B cell (primary cell): ENCODE data around the gene CDC34. TPM values are rescaled to one million over a fixed set of nuclear protein-coding genes. Genes with fewer than 3 reads are reported as not detected.

Experiments
- ATAC-seq: fragments of 200-7000 bp; cut with Tn5 transposase; one replicate; pipeline ENCODE4 v1.10.0; 2021; ENCODE audit warnings: low read depth, mild to moderate bottlenecking, moderate number of reproducible peaks, moderate library complexity
- CTCF ChIA-PET: fragments of 350-600 bp; sonication (Branson Sonifier 250); formaldehyde crosslinking; loops from one replicate; lab custom pipeline; 2021; ENCODE audit warnings: antibody characterized with exemption, inconsistent platforms; lab: Charles Lee
- POLR2A ChIA-PET: fragments of 350-600 bp; sonication (Branson Sonifier 250); formaldehyde crosslinking; loops from one replicate; lab custom pipeline; 2021; ENCODE audit warnings: antibody characterized with exemption; lab: Charles Lee
- DNase-seq: peaks from one replicate; pipeline ENCODE4 v3.0.0; 2013
- H2AFZ ChIP-seq: 2 replicates; pipeline ENCODE4 v1.6.1; 2012; ENCODE audit warnings: mild to moderate bottlenecking, low read depth, low read length; ENCODE audit not compliant: insufficient read depth, poor library complexity, severe bottlenecking
- H3K27ac ChIP-seq, 2 donors: 1 replicate in 1 of 2; 2 replicates in 1 of 2; pipeline ENCODE4 v1.5.1; 2012 to 2013; ENCODE audit warnings: low read length in 2 of 2, mild to moderate bottlenecking in 2 of 2, moderate library complexity in 1 of 2
- H3K27me3 ChIP-seq, 4 experiments: fragments of 200-600 bp in 1 of 4; sonication (generic) in 1 of 4; replicated peaks in 1 of 4; 1 replicate in 2 of 4; 2 replicates in 2 of 4; pipeline versions ENCODE4 v1.6.1 to v1.7.0; 2013 to 2016; ENCODE audit warnings: low read length in 3 of 4, mild to moderate bottlenecking in 2 of 4, mixed read lengths in 1 of 4, moderate library complexity in 1 of 4; ENCODE audit not compliant: insufficient read depth in 4 of 4, control insufficient read depth in 3 of 4; ENCODE audit errors: control extremely low read depth in 1 of 4
- H3K36me3 ChIP-seq, 2 experiments: replicated peaks in 1 of 2; 1 replicate in 1 of 2; 2 replicates in 1 of 2; pipeline versions ENCODE4 v1.6.1 to v1.7.1; 2013; ENCODE audit warnings: low read length in 1 of 2; ENCODE audit not compliant: insufficient read depth in 2 of 2, control insufficient read depth in 1 of 2; ENCODE audit errors: control extremely low read depth in 1 of 2, extremely low read depth in 1 of 2
- H3K4me1 ChIP-seq, 2 donors: fragments of 200-600 bp in 1 of 2; sonication (generic) in 1 of 2; 1 replicate in 1 of 2; 2 replicates in 1 of 2; pipeline versions ENCODE4 v1.5.1 to v1.6.1; 2013 to 2017; ENCODE audit warnings: low read length in 2 of 2; ENCODE audit not compliant: control insufficient read depth in 2 of 2, insufficient read depth in 2 of 2
- H3K4me2 ChIP-seq: replicated peaks from 2 replicates; pipeline ENCODE3; 2012; ENCODE audit warnings: mild to moderate bottlenecking, low read depth, low read length; ENCODE audit not compliant: poor library complexity, severe bottlenecking
- H3K4me3 ChIP-seq, 5 experiments: fragments of 200-600 bp in 1 of 5; sonication (generic) in 1 of 5; 1 replicate in 3 of 5; 2 replicates in 2 of 5; pipeline versions ENCODE4 v1.5.1 to v1.7.0; 2011 to 2016; ENCODE audit warnings: low read length in 4 of 5, mild to moderate bottlenecking in 4 of 5, low read depth in 2 of 5, control low read depth in 1 of 5, moderate library complexity in 1 of 5; ENCODE audit not compliant: insufficient read depth in 1 of 5; ENCODE audit errors: control extremely low read depth in 1 of 5, extremely low read depth in 1 of 5
- H3K79me2 ChIP-seq: fragments of 200-600 bp; sonication (generic); one replicate; pipeline ENCODE4 v1.6.0; 2016; ENCODE audit warnings: low read length; ENCODE audit not compliant: control insufficient read depth, insufficient read depth
- H3K9ac ChIP-seq: fragments of 200-600 bp; sonication (generic); 2 replicates; pipeline ENCODE4 v1.6.1; 2017; ENCODE audit warnings: mild to moderate bottlenecking, low read length, moderate library complexity
- H3K9me3 ChIP-seq, 3 donors: one replicate each; pipeline versions ENCODE4 v1.6.1 to v1.7.1; 2013; ENCODE audit warnings: low read length in 2 of 3; ENCODE audit not compliant: control insufficient read depth in 2 of 3, insufficient read depth in 1 of 3; ENCODE audit errors: control extremely low read depth in 1 of 3
- H4K20me1 ChIP-seq: 2 replicates; pipeline ENCODE4 v1.6.0; 2012; ENCODE audit warnings: mild to moderate bottlenecking, low read length; ENCODE audit not compliant: insufficient read depth, control insufficient read depth, poor library complexity, severe bottlenecking
- H3K27ac Mint-ChIP-seq: one replicate; pipeline ENCODE4 v1.8.0; 2021; ENCODE audit warnings: mixed read lengths
- H3K27me3 Mint-ChIP-seq: one replicate; pipeline ENCODE4 v1.8.0; 2021; ENCODE audit warnings: mixed read lengths
- H3K4me1 Mint-ChIP-seq: one replicate; pipeline ENCODE4 v1.8.0; 2021; ENCODE audit warnings: mixed read lengths
- H3K4me3 Mint-ChIP-seq: one replicate; pipeline ENCODE4 v1.8.0; 2021; ENCODE audit warnings: mixed read lengths
- H3K9me3 Mint-ChIP-seq: one replicate; pipeline ENCODE4 v1.8.0; 2022; ENCODE audit warnings: mixed read lengths; ENCODE audit not compliant: insufficient read depth
- EZH2 ChIP-seq: IDR thresholded peaks from 2 replicates; pipeline ENCODE4 v1.6.1; 2012; ENCODE audit warnings: borderline replicate concordance, low read depth, mild to moderate bottlenecking, moderate library complexity, low read length; ENCODE audit not compliant: insufficient read depth, poor library complexity, severe bottlenecking
- WGBS: methylation state at CpG from one replicate; pipeline ENCODE4 v1.1.5; 2013; ENCODE audit warnings: missing lambda C conversion rate; ENCODE audit not compliant: insufficient coverage; 5-methylcytosine and 5-hydroxymethylcytosine counted together
- intact Hi-C: fragments of 100-400 bp; cut with micrococcal nuclease; formaldehyde crosslinking; loops from one replicate; pipeline ENCODE4 v1.10.0; 2022
- polyA plus RNA-seq: library from polyadenylated mRNA; depleted of rRNA; stranded (reverse); fragments of >200 nt; gene quantifications from 2 replicates; pipeline ENCODE4 v1.2.3, GENCODE V29; 2012
- total RNA-seq, 2 donors: library from RNA; stranded (reverse); fragments of 120-200 nt in 1 of 2; gene quantifications; 1 replicate in 1 of 2; 2 replicates in 1 of 2; pipeline versions ENCODE4 v1.2.3 to v1.2.4, GENCODE V29; 2013 to 2022
- TF ChIP-seq, protein P1 (sequence below): fragments of 200-600 bp; IDR thresholded peaks from one replicate; pipeline ENCODE4 v1.8.0; 2022; ENCODE audit warnings: antibody characterized with exemption, mild to moderate bottlenecking

CDC34 gene
- total and polyA plus RNA-seq, 2 donors (not counting 1 experiment from before 2014, with no cell fraction given) = 26.9 to 28.4 TPM

DNA sequence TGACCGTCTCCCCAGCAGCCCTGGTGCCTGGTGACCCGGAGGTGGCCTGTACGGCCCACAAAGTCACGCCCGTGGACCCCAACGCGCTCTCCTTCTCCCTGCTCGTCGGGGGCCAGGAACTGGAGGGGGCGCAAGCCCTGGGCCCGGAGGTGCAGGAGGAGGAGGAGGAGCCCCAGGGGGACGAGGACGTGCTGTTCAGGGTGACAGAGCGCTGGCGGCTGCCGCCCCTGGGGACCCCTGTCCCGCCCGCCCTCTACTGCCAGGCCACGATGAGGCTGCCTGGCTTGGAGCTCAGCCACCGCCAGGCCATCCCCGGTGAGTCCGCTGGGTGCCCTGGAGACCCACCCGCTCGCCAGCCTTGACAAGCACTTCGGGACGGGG is 33.1 kb upstream of the CDC34 start:
- Histone ChIP-seq H3K9me3 (peaks cover 0 to 35% (median 0%) of the 10 kb centered on the region in 3 donors), H3K4me1 (peaks cover 16 to 22% of the 10 kb centered on the region in 2 donors), H3K79me2 (no peaks in the 10 kb centered on the region), H3K27me3 (peaks cover 0 to 46% (median 14%) of the 10 kb centered on the region in 4 experiments), H3K27ac (no peak overlapping the region), H3K36me3 (no peaks in the 10 kb centered on the region), H3K4me3 (no peak overlapping the region), H3K9ac (no peak overlapping the region), H4K20me1 (no peaks in the 10 kb centered on the region), H2AFZ (no peak overlapping the region), H3K4me2 (peak overlapping the region; percentile 50)
- Mint-ChIP-seq H3K9me3 (peaks cover 2% of the 10 kb centered on the region), H3K27ac (no peak overlapping the region), H3K27me3 (peaks cover 12% of the 10 kb centered on the region), H3K4me1 (peaks cover 10% of the 10 kb centered on the region), H3K4me3 (no peak overlapping the region)
- intact Hi-C loops = no loop called here
- TF ChIP-seq, protein P1, sequence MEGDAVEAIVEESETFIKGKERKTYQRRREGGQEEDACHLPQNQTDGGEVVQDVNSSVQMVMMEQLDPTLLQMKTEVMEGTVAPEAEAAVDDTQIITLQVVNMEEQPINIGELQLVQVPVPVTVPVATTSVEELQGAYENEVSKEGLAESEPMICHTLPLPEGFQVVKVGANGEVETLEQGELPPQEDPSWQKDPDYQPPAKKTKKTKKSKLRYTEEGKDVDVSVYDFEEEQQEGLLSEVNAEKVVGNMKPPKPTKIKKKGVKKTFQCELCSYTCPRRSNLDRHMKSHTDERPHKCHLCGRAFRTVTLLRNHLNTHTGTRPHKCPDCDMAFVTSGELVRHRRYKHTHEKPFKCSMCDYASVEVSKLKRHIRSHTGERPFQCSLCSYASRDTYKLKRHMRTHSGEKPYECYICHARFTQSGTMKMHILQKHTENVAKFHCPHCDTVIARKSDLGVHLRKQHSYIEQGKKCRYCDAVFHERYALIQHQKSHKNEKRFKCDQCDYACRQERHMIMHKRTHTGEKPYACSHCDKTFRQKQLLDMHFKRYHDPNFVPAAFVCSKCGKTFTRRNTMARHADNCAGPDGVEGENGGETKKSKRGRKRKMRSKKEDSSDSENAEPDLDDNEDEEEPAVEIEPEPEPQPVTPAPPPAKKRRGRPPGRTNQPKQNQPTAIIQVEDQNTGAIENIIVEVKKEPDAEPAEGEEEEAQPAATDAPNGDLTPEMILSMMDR = no peak
- no peak for TF ChIP-seq EZH2
- ATAC-seq (no peak), DNase-seq (no peak)
- ChIA-PET POLR2A (no interaction called here), CTCF (interaction anchor here (0.8 to 1.6 kb wide), 2 partner anchors 10 to 12 kb away, joined by 3 to 5 read pairs; no protein-coding TSS in a partner anchor)
- 10% methylated on average over 25 of the region's 26 CpGs for WGBS

DNA sequence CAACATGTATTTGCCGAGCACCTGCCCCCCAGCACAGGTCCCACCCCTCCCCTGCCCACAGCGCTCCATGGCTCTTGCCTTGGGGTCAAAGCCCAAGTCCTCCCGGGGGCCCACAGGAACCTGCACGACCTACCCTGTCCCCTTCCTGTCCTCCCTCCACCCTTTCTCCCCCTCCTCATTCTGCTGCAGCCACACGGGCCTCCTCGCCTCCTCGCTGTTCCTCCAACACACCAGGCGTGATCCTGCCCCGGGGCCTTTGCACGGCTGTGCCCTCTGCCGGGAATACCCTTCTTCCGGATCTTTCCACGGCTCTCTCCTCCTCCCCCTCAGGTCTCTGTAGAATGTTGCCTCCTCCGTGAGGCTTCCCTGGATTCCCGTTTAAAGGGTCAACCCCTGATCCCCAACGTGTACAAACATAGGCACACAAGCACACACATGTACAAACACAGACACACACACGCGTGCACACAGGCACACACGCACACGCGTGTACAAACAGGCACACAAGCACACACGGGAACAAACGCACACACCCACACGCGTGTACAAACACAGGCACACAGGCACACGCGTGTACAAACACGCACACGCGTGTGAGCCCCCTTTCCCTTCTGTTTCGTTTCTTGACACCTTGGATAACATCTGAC is 32.5 kb upstream of the CDC34 start:
- ChIA-PET CTCF (interaction anchor here (1.6 kb wide), 1 partner anchor 12 kb away, joined by 5 read pairs; no protein-coding TSS in a partner anchor), POLR2A (no interaction called here)
- H3K79me2 ChIP-seq = no peaks in the 10 kb centered on the region
- peaks cover 0 to 45% (median 14%) of the 10 kb centered on the region in 4 experiments for H3K27me3 ChIP-seq
- H3K4me3 ChIP-seq = no peak overlapping the region
- H3K4me1 ChIP-seq = peaks cover 16 to 22% of the 10 kb centered on the region in 2 donors
- Mint-ChIP-seq H3K27ac (no peak overlapping the region), H3K27me3 (peaks cover 12% of the 10 kb centered on the region), H3K4me1 (peaks cover 10% of the 10 kb centered on the region), H3K4me3 (peak overlapping the region; percentile 11), H3K9me3 (peaks cover 2% of the 10 kb centered on the region)
- TF ChIP-seq EZH2 = no peak
- TF ChIP-seq, protein P1 = no peak
- no peak overlapping the region for H3K4me2 ChIP-seq
- intact Hi-C loops = no loop called here
- H3K9me3 ChIP-seq = peaks cover 0 to 35% (median 0%) of the 10 kb centered on the region in 3 donors
- DNase-seq = no peak
- H2AFZ ChIP-seq = no peak overlapping the region
- WGBS = 75% methylated on average over 31 of the region's 31 CpGs
- no peak overlapping the region for H3K27ac ChIP-seq
- no peaks in the 10 kb centered on the region for H3K36me3 ChIP-seq
- no peak overlapping the region for H3K9ac ChIP-seq
- no peak for ATAC-seq
- H4K20me1 ChIP-seq = no peaks in the 10 kb centered on the region
